HAP-1 (cell line): Measurements from ENCODE around the gene FNDC11.

Source experiments
- DNase-seq, 2 experiments: peaks; one replicate each; pipeline ENCODE4 v3.0.0-alpha.2; 2016 to 2020; ENCODE audit warnings: low spot score in 2 of 2
- H3K27me3 ChIP-seq: fragments of 250-450 bp; sonication (Bioruptor Pico); 2 replicates; pipeline ENCODE4 v1.5.1; 2020; ENCODE audit warnings: low read depth, mild to moderate bottlenecking, moderate library complexity
- H3K36me3 ChIP-seq: fragments of 250-450 bp; sonication (Bioruptor Pico); replicated peaks from 2 replicates; pipeline ENCODE4 v1.5.1; 2020; ENCODE audit warnings: mild to moderate bottlenecking
- H3K4me1 ChIP-seq: fragments of 250-450 bp; sonication (Bioruptor Pico); 2 replicates; pipeline ENCODE4 v1.5.1; 2020; ENCODE audit warnings: mild to moderate bottlenecking
- H3K4me3 ChIP-seq: fragments of 250-450 bp; sonication (Bioruptor Pico); 2 replicates; pipeline ENCODE4 v1.5.1; 2020; ENCODE audit warnings: mild to moderate bottlenecking, moderate library complexity
- H3K9me3 ChIP-seq: fragments of 250-450 bp; sonication (Bioruptor Pico); 2 replicates; pipeline ENCODE4 v1.5.1; 2020; ENCODE audit warnings: mild to moderate bottlenecking, moderate library complexity
- in situ Hi-C: fragments of 300-500 bp; cut with MboI; formaldehyde crosslinking; loops from 3 replicates; pipeline ENCODE4 v1.14.3; 2020; ENCODE audit warnings: low sequenced_read_pairs, inconsistent platforms, mixed read lengths

FNDC11 gene

DNA sequence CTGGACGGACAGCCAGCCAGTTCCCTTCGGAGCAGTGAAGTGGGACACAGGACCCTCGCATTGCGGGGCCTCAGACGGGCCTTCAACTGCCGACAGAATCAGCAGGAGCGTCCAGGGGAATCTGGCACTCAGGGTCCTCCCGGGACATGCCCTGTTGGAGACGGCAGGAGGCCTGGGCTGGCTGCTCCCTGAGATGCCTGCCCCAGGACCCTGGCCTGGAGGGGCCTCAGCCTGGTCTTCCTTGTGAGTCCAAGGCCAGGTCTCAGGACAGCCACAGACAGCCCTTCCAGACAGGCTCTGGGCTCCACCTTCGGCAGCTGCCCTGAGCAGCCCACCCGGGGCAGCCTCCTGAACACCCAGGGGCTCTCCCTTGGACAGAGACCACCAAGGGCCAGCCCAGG lies 34.7 kb downstream of the FNDC11 start:
- Histone ChIP-seq H3K27me3 (no peaks in the 10 kb centered on the region), H3K9me3 (no peaks in the 10 kb centered on the region), H3K4me1 (no peaks in the 10 kb centered on the region), H3K36me3 (peaks cover 12% of the 10 kb centered on the region; the same call in 1 of the 2 replicates), H3K4me3 (no peak overlapping the region)
- in situ Hi-C loops: no loop called here
- no peak for DNase-seq

DNA sequence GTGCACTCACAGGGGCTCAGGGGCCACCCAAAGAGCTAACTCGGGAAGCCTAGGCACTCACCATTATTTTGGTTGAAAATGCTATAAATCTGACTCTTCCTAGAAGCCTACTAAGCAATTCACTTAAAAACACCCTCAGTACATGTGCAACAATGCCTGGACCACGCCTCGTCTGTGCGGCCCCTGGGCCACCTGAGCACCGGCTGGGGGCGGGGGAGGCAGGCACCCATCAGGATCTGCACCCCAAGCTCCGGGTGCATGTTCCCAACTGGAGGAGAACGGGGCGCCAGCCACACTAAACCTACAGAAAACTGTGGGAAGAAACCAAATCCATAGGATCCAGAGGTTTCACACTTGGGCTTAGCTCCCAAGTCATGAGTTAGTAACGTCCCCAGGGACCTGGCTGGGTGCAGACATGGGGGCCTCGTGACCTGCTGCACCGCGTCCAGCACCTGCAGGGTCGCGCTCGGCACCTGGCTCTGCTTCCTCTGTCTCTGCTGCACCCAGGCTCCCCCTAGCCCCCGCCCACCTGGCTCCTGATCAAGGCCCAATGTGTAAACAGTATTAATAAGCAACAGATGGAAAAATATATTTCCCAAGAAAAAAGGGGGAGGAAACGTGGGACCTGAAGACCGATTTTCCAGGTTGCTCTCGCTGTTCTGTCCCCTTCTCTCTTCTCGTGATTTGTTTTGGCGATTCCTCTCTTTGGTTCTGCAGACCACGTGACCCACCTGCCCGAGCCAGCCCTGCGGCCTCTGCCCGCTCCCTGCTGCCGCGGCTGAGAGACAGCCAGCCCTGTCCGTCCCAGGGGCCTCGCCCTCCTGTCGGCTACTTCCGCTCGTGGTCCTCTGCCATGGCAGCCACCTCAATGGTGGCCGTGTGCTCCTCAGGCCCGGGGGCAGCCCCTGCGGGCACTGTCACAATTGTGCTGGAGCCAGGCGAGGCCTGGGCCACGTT lies 35.6 kb downstream of the FNDC11 start:
- Histone ChIP-seq H3K36me3 (peaks cover 12% of the 10 kb centered on the region; the same call in 1 of the 2 replicates), H3K9me3 (no peaks in the 10 kb centered on the region), H3K27me3 (no peaks in the 10 kb centered on the region), H3K4me1 (no peaks in the 10 kb centered on the region), H3K4me3 (no peak overlapping the region)
- DNase-seq: no peak
- in situ Hi-C loops: no loop called here

DNA sequence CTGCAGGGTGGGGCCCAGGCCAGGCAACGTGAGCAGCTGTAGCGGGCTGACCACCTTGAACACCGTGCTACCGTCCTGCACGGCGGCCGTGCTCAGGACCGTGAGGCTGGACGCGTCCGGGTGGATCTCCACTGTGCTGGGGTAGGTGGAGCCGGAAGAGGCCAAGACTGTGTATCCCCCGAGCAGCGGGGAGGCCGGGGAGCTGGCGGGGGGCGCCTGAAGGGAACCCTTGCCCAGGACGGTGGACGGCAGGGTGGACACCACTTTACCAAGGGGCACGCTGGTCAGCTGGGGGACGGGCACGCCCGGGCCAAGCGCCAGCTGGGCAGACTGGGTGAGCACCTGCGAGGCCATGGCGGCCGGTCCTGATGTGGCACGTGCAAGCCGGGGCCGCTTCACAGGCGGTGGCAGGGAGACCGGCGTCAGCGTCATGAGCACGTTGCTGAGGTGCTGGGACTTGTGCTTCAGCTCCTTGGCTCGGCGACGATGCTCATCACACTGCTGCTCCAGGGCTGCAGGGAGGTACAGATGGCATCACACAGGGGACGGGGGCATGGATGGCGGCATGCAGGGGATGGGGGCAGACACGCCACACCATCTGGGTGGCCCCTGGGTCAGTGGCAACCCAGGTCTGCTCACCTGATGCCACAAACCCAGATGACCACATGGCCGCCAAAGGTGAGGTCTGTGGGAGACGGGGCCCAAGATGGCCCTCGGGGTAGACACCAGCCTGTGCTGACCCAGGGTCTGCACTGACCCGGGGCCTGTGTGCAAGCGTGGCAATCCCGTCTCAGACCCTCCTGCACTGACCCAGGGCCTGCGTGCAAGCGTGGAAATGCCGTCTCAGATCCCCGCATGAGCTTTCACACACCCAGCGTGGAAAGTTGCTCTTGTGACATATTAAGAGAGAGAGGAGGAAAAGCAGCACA lies 36.5 kb downstream of the FNDC11 start:
- Histone ChIP-seq H3K36me3 (peaks cover 12% of the 10 kb centered on the region; the same call in 1 of the 2 replicates), H3K9me3 (no peaks in the 10 kb centered on the region), H3K4me1 (no peaks in the 10 kb centered on the region), H3K27me3 (no peaks in the 10 kb centered on the region), H3K4me3 (no peak overlapping the region)
- in situ Hi-C loops: no loop called here
- DNase-seq: no peak

DNA sequence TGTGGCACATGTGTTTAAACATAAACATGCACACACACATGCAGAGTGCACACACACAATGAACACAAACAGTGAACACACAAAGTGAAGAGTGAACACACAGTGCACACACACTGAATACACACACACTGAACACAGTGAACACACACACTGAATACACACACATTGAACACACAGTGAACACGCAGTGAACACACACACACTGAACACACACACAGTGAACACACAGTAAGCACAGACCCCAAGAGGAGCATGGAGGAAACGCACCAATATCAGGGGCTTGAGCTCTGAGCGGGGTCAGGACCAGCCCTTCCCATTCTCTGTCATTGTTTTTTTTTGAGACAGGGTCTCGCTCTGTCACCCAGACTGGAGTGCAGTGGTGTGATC lies 37.2 kb downstream of the FNDC11 start:
- no peak for DNase-seq
- H3K4me1 ChIP-seq: no peaks in the 10 kb centered on the region
- H3K27me3 ChIP-seq: no peaks in the 10 kb centered on the region
- in situ Hi-C loops: no loop called here
- no peaks in the 10 kb centered on the region for H3K9me3 ChIP-seq
- H3K4me3 ChIP-seq: no peak overlapping the region
- H3K36me3 ChIP-seq: peaks cover 18% of the 10 kb centered on the region; the same call in 1 of the 2 replicates

DNA sequence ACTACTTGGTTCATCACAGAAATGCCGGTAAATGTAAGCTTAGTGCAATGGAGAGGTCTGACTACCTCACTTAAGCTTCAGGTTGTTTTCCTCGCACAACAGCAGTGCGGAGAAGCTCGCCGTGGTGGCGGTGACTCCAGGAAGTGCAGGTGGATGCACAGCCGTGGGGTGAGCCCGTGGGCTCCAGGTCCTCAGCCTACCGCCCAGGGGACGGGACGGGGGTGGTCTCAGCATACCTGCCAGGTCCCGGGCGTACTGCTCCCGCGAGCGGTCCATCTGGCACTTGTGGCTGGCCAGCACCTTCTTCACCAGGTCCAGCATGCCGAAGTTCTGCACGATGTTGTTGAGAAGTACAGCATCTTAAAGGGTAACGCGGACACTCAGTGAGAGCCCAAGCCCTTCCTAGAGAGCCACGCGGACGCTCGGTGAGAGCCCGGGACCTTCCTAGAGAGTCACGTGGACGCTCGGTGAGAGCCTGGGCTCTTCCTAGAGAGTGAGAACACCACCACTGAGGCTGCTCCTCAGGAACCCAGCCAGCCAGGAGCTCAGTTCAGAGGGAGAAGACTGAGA lies 37.9 kb downstream of the FNDC11 start:
- no peak for DNase-seq
- H3K27me3 ChIP-seq: no peaks in the 10 kb centered on the region
- no peaks in the 10 kb centered on the region for H3K9me3 ChIP-seq
- H3K4me3 ChIP-seq: no peak overlapping the region
- H3K4me1 ChIP-seq: no peaks in the 10 kb centered on the region
- in situ Hi-C loops: no loop called here
- H3K36me3 ChIP-seq: peaks cover 18% of the 10 kb centered on the region; the same call in 1 of the 2 replicates

DNA sequence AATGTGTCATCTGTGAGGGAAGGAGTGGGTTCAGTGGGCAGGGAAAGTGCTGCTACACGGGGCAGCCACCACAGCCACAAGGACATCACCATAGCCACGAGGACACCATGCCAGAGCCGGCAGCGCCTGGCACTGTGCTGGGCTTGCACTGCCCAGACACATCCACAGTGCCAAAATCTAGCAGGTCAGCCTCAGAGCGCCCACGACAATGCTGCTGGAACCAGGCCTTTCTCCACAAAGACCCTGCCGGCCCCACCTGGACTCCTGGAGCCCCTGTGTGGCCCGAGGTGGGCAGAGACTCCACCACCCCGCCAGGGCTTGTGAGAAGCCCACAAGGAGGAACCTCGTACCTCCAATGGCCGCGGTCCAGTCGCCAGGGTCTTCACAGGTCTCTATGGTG lies 38.7 kb downstream of the FNDC11 start:
- in situ Hi-C loops: no loop called here
- Histone ChIP-seq H3K27me3 (no peaks in the 10 kb centered on the region), H3K4me1 (no peaks in the 10 kb centered on the region), H3K4me3 (no peak overlapping the region), H3K36me3 (peaks cover 18% of the 10 kb centered on the region; the same call in 1 of the 2 replicates), H3K9me3 (no peaks in the 10 kb centered on the region)
- no peak for DNase-seq

DNA sequence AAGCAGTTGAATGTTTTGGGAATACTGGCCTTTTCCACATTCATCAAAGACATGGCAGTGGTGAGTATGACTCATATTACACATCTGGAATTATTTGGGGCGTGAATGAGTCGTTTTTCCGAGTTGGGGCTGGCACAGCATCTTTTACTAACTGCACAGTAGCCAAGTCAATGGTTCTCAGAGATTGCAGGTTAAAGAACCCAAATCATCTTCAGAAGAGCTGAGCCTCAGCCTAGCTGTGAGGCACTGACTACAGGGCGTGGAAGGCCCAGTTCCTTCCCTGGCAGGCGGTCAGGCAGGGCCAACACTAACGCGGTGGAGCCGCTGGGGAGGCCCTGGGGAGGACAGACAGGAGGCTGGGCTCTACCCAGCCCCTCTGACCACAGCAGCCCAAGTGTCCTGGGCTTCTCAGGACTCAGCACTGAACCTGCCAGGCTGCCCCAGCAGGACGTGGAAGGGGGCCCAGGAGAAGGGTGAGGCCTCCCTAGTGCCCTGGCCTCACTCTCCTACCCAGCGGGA lies 40.1 kb downstream of the FNDC11 start:
- Histone ChIP-seq H3K36me3 (peaks cover 19% of the 10 kb centered on the region; the same call in 1 of the 2 replicates), H3K4me3 (no peak overlapping the region), H3K4me1 (no peaks in the 10 kb centered on the region), H3K27me3 (no peaks in the 10 kb centered on the region), H3K9me3 (no peaks in the 10 kb centered on the region)
- in situ Hi-C loops: no loop called here
- no peak for DNase-seq

DNA sequence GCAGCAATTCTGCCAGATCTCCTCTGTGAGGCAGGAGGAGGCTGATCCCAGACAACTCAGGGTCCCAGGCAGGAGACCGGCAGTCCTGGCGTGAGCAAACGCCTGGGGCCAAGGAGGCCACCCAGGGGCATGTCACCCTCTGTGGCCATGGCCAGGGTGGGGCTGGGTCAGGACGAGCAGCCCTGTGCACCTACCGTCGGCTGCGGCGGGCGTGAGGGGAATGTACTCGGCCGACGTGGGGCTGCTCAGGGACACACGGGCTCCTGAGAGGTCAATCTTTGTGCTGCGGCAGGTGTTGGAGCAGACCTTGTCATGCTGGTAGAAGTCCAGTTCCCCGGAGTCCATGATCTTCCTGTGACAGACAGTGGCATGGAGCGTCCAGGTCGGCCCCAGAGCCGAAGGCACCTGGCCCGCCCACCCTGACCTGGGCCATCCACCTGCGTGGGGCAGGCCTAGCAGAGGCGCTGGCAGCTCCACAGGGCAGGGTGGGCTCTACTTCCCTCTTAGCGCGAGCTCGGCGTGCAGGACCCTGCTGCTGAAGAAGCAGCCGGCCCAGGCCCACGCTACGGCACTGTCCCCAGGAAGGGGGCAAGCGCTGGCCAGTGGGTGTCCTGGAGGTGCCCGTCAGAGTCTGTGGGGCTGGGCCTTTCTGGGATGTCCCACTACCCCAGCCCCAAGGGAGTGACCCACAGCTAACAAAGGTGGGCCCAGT lies 41.6 kb downstream of the FNDC11 start:
- Histone ChIP-seq H3K4me1 (no peaks in the 10 kb centered on the region), H3K36me3 (peaks cover 26% of the 10 kb centered on the region; the same call in 1 of the 2 replicates)
- in situ Hi-C loops: no loop called here

DNA sequence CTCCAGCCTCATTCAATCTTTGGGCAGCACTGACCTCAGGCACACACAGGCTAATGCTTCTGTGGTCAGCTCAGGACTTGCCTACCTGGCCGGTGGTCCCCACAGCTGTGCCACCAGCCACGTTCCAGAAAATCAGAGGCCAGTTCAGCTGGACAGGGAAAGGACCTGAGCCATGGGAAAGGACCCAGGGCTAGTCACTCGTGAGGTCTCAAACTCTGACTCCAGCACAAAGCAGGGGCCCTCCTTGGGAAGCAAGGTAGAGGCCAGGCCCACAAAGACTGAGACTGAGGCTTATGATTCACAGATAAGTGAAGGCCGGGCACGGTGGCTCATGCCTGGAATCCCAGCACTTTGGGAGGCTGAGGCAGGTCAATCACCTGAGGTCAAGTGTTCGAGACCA lies 42.5 kb downstream of the FNDC11 start:
- no peak for DNase-seq
- no peak overlapping the region for H3K4me3 ChIP-seq
- no peaks in the 10 kb centered on the region for H3K9me3 ChIP-seq
- H3K36me3 ChIP-seq: peaks cover 33% of the 10 kb centered on the region
- in situ Hi-C loops: no loop called here
- no peaks in the 10 kb centered on the region for H3K4me1 ChIP-seq
- no peaks in the 10 kb centered on the region for H3K27me3 ChIP-seq

More for the DNA sequence above, 41.6 kb downstream of the FNDC11 start:
- H3K4me3 ChIP-seq: no peak overlapping the region
- H3K9me3 ChIP-seq: no peaks in the 10 kb centered on the region
- no peaks in the 10 kb centered on the region for H3K27me3 ChIP-seq
- no peak for DNase-seq

DNA sequence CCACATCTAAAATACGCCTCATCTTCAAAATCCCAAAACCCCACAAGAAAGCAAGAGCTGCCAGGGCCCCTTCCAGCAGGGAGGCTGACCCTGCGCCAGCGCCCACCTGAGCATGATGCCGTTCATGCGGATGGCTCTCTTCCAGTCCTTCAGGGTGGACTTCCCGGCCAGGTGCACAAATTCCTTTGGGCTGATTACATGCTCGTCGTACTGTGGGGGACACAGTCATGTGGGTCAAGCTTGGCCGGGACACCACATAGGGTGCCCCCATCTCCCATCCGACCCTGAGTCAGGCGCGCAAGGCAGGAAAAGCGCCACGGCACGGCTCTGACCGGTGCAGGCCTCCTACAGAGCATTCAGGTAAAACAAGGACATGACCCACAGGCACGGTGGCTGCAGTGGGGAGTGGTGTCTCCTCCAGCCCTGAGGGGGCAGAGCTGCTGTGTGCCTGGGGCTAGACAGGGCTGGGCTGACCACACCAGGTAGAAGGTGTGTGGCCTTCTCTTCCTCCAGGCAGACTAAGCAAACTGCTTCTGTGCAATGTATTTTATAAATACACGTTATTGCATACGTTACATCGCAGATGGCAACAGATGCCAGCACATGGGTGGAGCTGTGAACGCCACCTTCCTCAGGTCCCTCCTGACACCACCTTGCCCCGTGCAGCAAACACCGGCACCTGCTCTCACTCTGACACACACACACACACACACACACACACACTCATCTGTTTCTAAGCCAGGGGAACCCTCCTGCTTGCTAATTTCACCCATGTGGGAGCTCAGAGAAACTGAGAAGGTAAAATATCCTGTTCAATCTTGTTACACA lies 43.9 kb downstream of the FNDC11 start:
- Histone ChIP-seq H3K4me3 (no peak overlapping the region), H3K9me3 (no peaks in the 10 kb centered on the region), H3K27me3 (no peaks in the 10 kb centered on the region), H3K4me1 (no peaks in the 10 kb centered on the region), H3K36me3 (peaks cover 36% of the 10 kb centered on the region)
- in situ Hi-C loops: no loop called here
- no peak for DNase-seq

DNA sequence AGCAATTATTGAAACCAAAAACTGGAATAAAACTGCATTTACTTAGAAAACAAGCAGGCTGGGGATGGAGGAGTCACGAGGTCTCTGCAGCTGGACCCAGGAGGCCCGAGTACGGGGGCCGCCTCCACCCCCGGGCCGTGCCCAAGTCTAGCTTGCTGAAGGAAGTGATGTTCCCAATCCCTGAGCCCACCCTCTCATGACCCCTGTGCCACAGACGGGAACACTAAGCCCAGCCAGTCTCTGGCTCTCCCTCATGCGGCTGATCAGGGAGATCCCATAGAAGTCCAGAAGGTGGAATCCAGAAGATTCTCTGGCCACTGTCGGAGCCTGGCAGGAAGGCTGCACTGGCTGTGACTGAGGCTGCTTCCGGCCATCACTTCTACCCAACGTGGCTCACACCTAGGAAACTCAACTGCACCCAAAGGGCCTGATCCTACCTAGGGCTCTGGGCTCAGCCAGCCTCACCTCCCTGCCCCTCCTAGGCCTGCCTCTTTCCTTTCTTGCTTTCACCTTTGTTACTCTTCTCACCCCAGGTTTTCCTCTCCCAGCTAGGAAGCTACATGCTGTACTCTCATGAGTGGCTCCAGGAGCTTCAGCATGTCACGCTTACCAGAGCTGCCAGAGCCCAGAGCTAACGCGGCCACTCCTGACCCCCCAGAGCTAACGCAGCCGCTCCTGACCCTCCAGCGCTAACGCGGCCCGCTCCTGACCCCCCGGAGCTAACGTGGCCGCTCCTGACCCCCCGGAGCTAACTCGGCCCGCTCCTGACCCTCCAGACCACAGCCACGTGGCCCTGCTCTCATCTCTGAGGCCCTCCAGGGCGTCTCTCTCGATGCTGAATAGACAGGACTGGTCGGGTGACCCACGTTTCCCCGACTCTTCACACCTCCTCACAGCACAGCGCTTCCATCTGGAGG lies 44.8 kb downstream of the FNDC11 start:
- no peaks in the 10 kb centered on the region for H3K9me3 ChIP-seq
- H3K27me3 ChIP-seq: no peaks in the 10 kb centered on the region
- in situ Hi-C loops: no loop called here
- no peaks in the 10 kb centered on the region for H3K4me1 ChIP-seq
- no peak for DNase-seq
- no peak overlapping the region for H3K4me3 ChIP-seq
- peaks cover 40% of the 10 kb centered on the region for H3K36me3 ChIP-seq
